Thyroid gland (tissue), 4 donors: ENCODE data around the gene CACUL1. TPM values are rescaled to one million over a fixed set of nuclear protein-coding genes. Genes with fewer than 3 reads are reported as not detected.

Source experiments
- DNase-seq, 2 donors: peaks; one replicate each; pipeline ENCODE4 v3.0.0-alpha.2; 2019
- H3K27ac ChIP-seq, 3 donors: fragments of 200-600 bp; sonication (generic); 1 replicate in 2 of 3; 2 replicates in 1 of 3; pipeline ENCODE4 v1.5.1; 2016 to 2019; ENCODE audit warnings: mild to moderate bottlenecking in 1 of 3, moderate library complexity in 1 of 3
- H3K27me3 ChIP-seq: fragments of 200-600 bp; sonication (generic); one replicate; pipeline ENCODE4 v1.5.1; 2019
- H3K36me3 ChIP-seq, 2 donors: fragments of 200-600 bp; sonication (generic); one replicate each; pipeline ENCODE4 v1.5.1; 2016 to 2019
- H3K4me1 ChIP-seq, 2 donors: fragments of 200-600 bp; sonication (generic); one replicate each; pipeline ENCODE4 v1.5.1; 2017 to 2019
- H3K4me3 ChIP-seq, 3 donors: fragments of 200-600 bp; sonication (generic); replicated peaks in 1 of 3; 1 replicate in 2 of 3; 2 replicates in 1 of 3; pipeline ENCODE4 v1.5.1; 2016; ENCODE audit warnings: mild to moderate bottlenecking in 1 of 3
- H3K9me3 ChIP-seq: fragments of 200-600 bp; sonication (generic); one replicate; pipeline ENCODE4 v1.5.1; 2017
- POLR2A ChIP-seq, 2 donors: fragments of 450-650 bp; IDR thresholded peaks; one replicate each; pipeline ENCODE4 v1.6.1; 2017; ENCODE audit warnings: antibody characterized with exemption in 2 of 2, mild to moderate bottlenecking in 2 of 2, moderate library complexity in 1 of 2
- WGBS, 2 donors: methylation state at CpG; one replicate each; pipeline ENCODE4 v1.1.5; 2017; 5-methylcytosine and 5-hydroxymethylcytosine counted together
- intact Hi-C: fragments of 100-400 bp; cut with DNase I; formaldehyde crosslinking; loops from one replicate; pipeline ENCODE4 v1.15.1; 2023
- total RNA-seq, 4 donors: library from RNA; depleted of rRNA; stranded (reverse); fragments of >200 nt; gene quantifications; one replicate each; pipeline ENCODE4 v1.2.3, GENCODE V29; 2016
- TF ChIP-seq, protein P1 (sequence below), 6 experiments: fragments of 200-600 bp in 3 of 6; fragments of 450-650 bp in 3 of 6; sonication (generic) in 3 of 6; IDR thresholded peaks; one replicate each; pipeline ENCODE4 v1.5.1; 2016 to 2019; ENCODE audit warnings: antibody characterized with exemption in 6 of 6, mild to moderate bottlenecking in 2 of 6, inconsistent platforms in 1 of 6, moderate library complexity in 1 of 6

Gene CACUL1
- total RNA-seq, 4 donors from 2014 or later = 23.0 to 36.8 (median 31.5) TPM

DNA sequence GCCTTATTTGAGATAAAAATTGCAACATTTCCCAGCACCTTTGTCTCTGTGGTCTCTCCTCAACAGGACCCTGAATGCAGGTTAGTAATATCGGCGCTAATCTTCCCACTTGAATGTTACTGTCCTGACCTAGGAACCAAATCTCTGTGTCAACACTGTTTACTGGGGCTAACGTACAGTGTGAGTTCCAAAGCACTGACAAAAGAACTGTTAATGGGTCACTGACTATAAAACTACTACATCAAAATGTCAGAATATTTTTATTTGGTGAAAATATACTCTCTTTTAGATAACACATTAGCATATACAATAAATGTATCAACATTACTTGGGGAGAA lies 33.3 kb downstream of the CACUL1 start:
- Histone ChIP-seq H3K27ac (no peak overlapping the region), H3K9me3 (no peaks in the 10 kb centered on the region), H3K4me1 (peaks cover 5 to 7% of the 10 kb centered on the region in 2 donors), H3K27me3 (no peaks in the 10 kb centered on the region), H3K36me3 (no peaks in the 10 kb centered on the region), H3K4me3 (no peak overlapping the region)
- no peak for TF ChIP-seq POLR2A (IDR thresholded peaks at IDR 0.05)
- TF ChIP-seq, protein P1, sequence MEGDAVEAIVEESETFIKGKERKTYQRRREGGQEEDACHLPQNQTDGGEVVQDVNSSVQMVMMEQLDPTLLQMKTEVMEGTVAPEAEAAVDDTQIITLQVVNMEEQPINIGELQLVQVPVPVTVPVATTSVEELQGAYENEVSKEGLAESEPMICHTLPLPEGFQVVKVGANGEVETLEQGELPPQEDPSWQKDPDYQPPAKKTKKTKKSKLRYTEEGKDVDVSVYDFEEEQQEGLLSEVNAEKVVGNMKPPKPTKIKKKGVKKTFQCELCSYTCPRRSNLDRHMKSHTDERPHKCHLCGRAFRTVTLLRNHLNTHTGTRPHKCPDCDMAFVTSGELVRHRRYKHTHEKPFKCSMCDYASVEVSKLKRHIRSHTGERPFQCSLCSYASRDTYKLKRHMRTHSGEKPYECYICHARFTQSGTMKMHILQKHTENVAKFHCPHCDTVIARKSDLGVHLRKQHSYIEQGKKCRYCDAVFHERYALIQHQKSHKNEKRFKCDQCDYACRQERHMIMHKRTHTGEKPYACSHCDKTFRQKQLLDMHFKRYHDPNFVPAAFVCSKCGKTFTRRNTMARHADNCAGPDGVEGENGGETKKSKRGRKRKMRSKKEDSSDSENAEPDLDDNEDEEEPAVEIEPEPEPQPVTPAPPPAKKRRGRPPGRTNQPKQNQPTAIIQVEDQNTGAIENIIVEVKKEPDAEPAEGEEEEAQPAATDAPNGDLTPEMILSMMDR (IDR thresholded peaks at IDR 0.05) = no peak
- 76 to 81% methylated on average over 3 of the region's 3 CpGs for WGBS, 2 donors
- intact Hi-C loops = no loop called here
- no peak for DNase-seq

DNA sequence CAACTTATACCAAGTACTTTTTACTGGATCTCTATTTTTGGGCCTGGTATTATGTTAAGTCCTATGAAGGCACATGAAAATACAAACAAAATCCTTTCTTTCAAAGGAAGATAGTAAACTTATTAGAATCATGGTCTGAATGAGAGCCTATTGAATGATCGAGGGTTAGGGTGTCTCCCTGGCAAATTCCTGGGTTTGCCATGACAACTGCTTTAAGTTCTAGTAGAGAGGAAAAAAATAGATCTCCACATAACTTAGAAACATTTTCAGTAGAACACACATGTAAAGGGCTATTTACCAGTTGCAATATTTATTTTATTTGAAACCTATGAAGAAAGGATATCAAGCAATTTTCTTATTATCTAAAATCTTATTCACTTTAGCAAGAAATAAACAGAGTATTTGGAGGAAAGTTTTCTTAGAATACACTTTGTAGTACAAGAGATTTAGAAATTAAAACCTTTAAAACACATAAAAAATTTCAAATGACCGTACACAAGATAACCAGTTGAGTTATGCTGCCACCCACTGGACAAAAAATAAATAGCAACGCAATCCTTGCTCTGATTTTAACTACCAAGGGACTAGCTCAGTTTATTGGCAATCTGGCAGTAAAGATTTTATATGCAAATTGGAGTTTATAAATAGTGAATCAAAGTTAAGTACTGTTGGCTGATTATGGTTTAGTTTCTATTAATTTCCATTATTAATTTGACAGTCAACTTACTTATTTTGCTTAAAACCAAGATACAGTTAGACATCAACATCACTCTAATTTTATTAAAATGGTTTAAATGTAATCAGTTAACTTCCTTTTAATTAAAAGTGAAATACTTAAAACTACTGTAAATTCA lies 33.9 kb downstream of the CACUL1 start:
- H3K27ac ChIP-seq = no peak overlapping the region
- intact Hi-C loops = no loop called here
- 31 to 36% methylated on average over 3 of the region's 3 CpGs for WGBS, 2 donors

DNA sequence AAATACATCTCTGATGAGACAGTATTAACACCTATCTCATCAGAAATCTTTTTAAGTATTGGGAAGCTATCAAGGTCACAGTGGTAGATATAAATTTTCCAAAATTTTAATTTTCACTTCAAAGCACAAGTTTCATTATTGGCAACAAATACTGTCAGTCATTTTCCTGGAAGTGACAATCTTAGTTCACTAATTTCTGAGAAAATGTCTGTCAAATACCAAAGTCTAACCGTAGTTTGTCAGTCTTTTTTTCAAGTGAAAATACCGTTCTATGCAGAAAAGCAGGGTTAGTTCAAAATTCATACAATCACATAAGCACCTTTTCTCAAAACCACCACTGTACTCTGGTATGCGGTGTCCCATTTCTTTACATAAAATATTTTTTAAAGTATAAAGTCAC lies 40.4 kb downstream of the CACUL1 start:
- 92 to 94% methylated on average over 3 of the region's 3 CpGs for WGBS, 2 donors
- no peak for DNase-seq
- intact Hi-C loops = no loop called here

More for the DNA sequence above, 33.9 kb downstream of the CACUL1 start:
- H3K9me3 ChIP-seq = no peaks in the 10 kb centered on the region
- H3K27me3 ChIP-seq = no peaks in the 10 kb centered on the region
- DNase-seq = peak; percentile 41 to 51
- TF ChIP-seq, protein P1 (IDR thresholded peaks at IDR 0.05) = peak; percentile 56 to 86 (median 79)
- TF ChIP-seq POLR2A (IDR thresholded peaks at IDR 0.05) = no peak
- no peaks in the 10 kb centered on the region for H3K36me3 ChIP-seq
- no peak overlapping the region for H3K4me3 ChIP-seq
- peaks cover 4 to 5% of the 10 kb centered on the region in 2 donors for H3K4me1 ChIP-seq

DNA sequence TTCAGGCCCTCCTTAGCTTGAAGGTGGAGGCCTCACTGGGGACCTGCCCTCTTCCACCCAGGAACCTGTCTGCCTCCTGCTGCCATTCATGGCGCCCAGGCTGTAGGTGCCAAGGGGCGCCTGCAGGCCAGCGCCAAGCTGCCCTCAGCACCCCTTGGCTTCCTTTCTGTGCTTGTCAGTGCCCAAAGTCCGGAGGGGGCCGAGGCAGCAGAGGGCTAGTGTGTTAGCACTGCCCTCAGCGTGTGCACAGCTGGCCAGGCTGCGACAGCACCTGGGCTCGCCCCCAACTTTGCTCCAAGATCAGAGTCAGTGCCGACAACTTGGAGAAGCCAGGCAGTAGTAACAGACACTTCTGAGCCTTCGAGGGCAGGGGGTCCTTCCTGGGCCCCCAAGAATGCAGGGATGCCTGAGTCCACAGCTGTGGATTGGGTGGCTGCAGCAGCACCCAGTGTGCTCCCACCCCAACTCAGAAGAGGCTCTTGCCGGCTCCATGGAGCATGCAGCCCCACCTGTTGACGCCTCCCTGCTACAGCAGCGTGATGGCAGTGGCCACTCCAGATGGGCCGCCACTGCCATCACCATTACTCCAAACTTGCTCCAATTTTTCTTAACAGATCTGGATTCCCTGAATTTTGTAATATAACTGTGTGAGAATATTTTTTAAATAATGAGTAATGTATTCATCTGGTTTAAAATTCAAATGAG lies 41.7 kb downstream of the CACUL1 start:
- Histone ChIP-seq H3K27me3 (no peaks in the 10 kb centered on the region), H3K27ac (no peak overlapping the region), H3K36me3 (no peaks in the 10 kb centered on the region), H3K9me3 (no peaks in the 10 kb centered on the region), H3K4me1 (peaks cover 3 to 5% of the 10 kb centered on the region in 2 donors), H3K4me3 (no peak overlapping the region)
- WGBS, 2 donors = 81 to 87% methylated on average over 4 to 8 of the region's 14 CpGs
- TF ChIP-seq, protein P1 (IDR thresholded peaks at IDR 0.05) = peak in 1 of 6 experiments; percentile 9
- TF ChIP-seq POLR2A (IDR thresholded peaks at IDR 0.05) = no peak
- DNase-seq = no peak
- intact Hi-C loops = no loop called here

More for the DNA sequence above, 40.4 kb downstream of the CACUL1 start:
- H3K27me3 ChIP-seq = no peaks in the 10 kb centered on the region
- H3K4me3 ChIP-seq = no peak overlapping the region
- H3K9me3 ChIP-seq = no peaks in the 10 kb centered on the region
- H3K36me3 ChIP-seq = no peaks in the 10 kb centered on the region
- H3K4me1 ChIP-seq = peaks cover 4 to 5% of the 10 kb centered on the region in 2 donors
- H3K27ac ChIP-seq = no peak overlapping the region
- TF ChIP-seq POLR2A (IDR thresholded peaks at IDR 0.05) = no peak
- TF ChIP-seq, protein P1 (IDR thresholded peaks at IDR 0.05) = no peak

DNA sequence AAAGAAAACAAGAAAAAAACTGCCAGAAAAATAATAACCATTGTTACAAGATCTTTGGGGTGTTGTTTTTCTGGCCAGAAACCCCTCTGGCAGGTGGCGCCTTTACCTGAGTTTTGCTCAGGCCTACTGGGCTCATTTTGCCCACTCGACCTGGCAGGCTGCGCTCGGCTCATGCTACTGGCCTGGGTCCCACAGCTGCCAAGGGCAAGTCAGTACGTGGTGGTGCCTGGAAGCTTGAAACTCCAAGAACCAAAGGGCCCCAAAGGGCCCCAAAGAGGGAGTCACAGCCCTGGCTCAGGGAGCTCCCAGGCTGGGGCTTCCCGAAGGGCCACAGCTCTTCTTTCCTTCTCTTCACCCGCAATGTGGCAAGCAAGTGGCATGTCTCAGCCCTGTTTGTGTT lies 42.7 kb downstream of the CACUL1 start:
- Histone ChIP-seq H3K4me1 (no peaks in the 10 kb centered on the region), H3K27me3 (no peaks in the 10 kb centered on the region), H3K27ac (no peak overlapping the region), H3K9me3 (no peaks in the 10 kb centered on the region), H3K4me3 (no peak overlapping the region), H3K36me3 (no peaks in the 10 kb centered on the region)
- intact Hi-C loops = no loop called here
- WGBS, 2 donors = 80 to 82% methylated on average over 7 of the region's 7 CpGs
- DNase-seq = no peak
- no peak for TF ChIP-seq POLR2A (IDR thresholded peaks at IDR 0.05)
- TF ChIP-seq, protein P1 (IDR thresholded peaks at IDR 0.05) = no peak
